HG02571 (cell line): ENCODE measurements around the gene USPL1.

ENCODE experiments used
- ATAC-seq: cut with Tn5 transposase; IDR thresholded peaks from one replicate; pipeline ENCODE4 v1.9.1; 2021; ENCODE audit warnings: mild to moderate bottlenecking, moderate library complexity; ENCODE audit not compliant: unreplicated experiment

USPL1 gene

DNA sequence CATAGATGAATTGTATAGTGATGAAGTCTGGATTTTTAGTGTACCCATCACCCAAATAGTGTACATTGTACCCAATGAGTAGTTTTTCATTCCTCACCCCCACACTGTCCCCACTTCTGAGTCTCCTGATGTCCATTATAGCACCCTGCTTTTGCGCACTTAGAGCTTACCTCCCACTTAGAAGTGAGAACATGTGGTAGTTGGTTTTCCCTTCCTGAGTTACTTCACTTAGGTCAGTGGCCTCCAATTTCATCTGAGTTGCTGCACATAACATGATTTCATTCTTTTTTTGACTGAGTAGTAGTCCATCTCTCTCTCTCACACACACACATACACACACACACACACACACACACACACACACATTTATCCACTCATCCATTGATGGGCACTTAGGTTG lies 74.4 kb downstream of the USPL1 start:
- ATAC-seq = no peak

DNA sequence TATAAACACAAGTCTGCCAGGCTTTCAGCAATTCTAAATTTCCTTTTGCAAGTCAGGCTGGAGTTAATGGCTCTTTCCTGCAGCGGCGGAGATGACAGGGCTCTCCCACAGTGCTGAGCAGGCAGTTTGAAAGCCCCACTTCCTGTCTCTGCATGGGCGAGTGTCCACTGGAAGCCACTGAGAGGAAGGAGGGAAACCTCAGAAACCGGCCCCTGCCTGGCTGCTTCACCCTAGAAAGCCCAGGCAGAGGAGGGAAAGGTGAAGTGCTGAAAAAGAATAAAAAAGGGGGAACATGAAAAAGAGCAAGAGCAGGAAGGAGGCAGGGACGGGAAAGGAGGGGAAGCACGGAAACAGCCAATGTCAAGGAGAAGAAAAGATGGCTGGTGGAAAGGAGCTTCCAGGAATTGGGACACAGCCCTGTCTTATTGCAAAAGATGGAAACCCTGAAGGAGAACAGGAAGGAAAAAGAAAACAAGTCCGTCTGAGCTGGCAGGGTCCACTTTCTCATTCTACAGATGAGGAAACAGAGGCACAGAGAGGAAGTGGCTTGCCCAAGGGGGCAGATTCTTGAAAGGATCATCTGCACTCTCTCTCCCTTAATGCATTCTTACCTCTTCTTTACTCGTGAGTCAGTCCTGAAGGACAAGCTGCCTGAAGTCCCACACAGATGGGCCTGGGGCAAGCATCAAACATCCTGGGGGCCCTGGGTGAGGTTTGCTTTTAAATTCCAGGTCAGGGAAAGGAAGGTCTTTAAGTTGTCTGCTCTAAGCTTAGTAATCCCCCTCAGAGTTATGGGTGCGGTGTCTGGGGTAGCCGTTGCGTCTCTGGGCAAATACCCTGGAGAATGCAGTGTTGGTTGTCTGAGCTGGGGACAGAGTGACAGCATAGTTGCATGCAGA lies 78.8 kb downstream of the USPL1 start:
- no peak for ATAC-seq

DNA sequence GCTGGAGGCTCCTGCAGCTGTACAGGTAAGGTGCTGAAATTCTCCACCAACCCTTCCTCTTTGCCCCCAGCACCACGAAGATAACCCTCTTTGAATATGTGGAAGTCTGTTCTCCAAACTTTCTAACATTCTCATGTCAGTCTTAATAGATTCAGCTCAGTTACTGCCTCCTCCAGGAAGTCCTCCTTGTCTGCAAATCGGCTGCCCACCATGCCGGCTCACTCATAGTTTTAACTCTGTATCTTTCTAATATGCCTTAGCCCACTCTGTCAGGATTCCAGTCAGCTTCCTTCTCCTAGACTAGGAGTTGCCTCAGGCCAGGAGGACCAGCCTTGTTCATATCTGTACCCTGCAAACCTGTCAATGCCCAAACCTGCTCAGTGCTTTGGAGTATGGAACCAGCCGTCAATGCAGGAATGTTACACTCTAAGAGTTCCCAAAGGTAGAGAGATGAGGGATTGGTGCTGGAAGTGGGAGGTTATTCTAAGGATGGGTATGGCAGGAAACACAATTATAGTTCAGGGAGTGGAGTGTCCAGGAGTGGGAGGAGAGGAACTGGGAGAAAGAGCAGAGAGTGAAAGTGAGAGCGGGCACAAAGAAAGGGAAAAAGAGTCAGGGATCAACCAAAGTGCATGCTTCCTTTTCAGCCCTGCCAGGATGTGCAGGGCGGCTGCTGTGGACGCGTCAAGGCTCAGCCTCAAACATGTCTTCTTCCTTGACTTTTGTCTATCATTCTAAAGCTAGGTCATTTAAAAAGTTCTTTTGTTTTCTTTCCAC lies 79.6 kb downstream of the USPL1 start:
- ATAC-seq = no peak

DNA sequence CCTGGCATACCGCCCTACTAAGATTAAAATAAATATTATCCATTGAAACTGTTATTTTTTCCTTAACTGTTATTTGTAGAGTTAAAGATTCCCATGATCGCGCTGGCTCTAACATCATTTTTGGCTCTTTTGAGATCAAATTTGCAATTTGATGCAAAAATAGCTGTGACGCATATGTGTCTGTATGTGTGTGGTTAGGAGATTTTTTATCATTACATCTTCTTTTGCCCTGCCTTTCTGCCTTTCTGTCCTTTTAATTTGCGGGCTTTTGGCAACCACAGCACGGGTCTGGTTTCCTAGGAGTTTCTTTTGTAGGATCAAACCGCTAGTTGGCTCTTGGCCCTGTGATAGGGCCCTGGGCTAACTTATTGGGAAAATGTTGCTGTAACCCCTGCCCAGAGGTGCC lies 80.3 kb downstream of the USPL1 start:
- no peak for ATAC-seq

DNA sequence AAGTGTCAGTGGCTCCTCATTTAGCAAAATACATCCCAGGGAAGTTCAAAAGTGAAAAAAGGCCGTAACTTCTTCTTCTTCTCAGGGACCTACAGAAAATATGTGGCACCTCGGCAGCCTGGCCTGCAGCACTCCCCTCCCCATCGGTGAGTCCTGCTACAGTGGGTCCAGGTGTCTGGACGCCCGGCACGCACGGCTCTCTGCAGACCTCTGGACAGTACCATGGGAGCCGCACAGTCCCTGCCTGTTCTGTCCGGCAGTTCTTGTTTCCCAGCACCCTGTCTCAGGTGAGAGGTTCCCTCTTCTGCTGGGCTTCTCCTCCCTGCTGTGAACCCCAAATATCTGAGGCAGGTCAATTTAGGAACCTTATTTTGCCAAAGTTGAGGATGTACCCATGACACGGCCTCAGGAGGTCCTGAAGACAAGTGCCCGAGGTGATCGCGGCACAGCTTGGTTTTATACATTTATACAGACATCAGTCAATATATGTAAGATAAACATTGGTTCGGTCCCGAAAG lies 80.8 kb downstream of the USPL1 start:
- ATAC-seq = no peak

DNA sequence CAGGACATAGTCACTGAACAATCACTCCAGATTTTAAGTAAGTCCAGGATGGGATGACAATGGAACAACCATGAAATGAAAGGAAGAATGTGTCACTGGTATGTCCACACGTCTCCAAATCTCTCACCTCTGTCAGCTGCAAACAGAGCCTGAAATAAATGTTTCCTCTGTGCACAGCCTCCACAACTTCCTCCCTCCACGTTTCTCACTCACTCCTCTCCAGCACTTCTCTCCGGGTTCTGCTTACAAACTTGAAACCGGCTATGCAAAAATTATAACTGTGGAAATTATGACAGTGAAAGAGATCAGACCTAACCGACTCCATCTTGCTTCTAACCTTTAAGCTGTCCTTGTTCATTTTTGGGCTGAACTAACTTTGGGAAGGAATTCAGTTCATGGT lies 82.6 kb downstream of the USPL1 start:
- no peak for ATAC-seq

DNA sequence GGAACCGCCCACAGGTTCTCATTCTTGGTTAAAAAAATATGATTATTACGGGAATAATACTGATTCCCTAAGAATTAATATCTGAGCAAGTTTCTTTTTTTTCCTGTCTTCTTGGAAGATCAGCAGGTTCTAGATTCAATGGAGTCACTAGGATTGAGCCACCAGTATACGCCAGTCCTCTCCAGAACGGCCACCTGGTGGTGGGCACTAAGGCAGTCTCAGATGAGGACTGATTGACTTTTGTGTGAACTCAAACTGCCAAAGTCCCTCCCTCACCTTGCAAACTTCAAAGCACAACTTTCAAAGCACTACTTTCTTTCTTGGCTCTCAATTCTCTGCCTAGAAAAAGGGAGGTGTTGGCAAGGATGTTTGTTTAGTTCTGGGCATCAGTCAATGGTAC lies 84.3 kb downstream of the USPL1 start:
- ATAC-seq = no peak

DNA sequence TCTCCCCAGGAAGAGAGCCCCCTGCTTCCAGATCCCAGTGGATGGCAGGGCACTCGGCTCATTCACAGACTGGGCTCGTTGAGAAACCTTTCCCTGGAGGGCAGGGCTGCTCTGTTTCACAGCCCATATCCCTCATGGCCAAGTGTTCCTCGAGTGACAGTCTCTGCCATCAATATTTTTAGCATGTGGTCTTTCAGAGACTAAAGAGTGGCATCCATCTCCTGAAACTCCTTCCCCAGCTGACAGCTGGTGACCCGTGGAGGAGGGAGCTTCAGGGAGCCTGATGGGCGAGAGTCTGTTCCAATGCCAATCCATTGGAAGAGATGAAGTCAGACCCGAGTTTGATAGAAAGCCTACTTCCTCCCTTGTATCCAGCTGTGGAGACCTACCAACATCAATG lies 86.9 kb downstream of the USPL1 start:
- ATAC-seq = no peak

DNA sequence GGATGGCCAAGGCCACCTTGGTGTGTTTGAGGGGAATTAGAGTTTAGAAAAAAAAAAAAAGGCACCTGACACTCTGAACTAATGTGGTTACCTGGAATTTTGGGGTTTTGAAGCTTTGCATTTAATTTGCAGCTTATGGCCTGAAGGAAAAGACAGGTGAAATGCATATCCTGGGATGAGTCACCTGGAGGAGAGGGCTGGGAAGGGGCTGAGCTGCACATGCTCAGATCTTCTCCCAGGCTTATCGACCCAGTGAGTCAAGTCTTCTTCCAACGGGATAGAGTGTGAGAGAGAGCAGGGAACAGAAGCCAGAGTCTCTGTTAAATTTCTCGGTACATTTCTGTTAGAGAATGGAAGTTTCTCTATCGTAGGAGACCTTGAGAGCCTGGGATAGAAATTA lies 88.0 kb downstream of the USPL1 start:
- ATAC-seq = no peak

DNA sequence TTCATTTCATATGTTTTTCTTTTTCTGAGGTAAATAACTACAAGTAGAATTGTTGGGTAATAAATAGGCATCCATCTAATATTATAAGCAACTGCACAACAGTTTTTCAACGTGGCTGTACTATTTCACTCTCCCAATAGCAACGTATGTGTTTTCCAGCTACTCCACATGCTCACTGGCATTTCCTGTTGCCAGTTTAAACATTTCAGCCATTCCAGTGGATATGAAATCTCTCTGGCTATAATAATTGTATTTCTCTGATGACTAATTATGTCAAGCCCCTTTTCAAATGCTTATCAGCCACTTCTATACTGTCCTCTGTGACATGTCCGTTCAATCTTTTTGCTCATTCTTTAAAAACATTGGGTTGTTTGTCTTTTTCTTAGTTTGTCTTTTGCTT lies 90.8 kb downstream of the USPL1 start:
- ATAC-seq = no peak
